Uterus (tissue), 2 donors: ENCODE results near the gene RPS6KA2.

Source experiments
- POLR2A ChIP-seq, 2 donors: fragments of 450-650 bp; IDR thresholded peaks; one replicate each; pipeline ENCODE4 v1.6.1; 2016; ENCODE audit warnings: antibody characterized with exemption in 2 of 2, mild to moderate bottlenecking in 1 of 2, moderate library complexity in 1 of 2
- TF ChIP-seq, protein P1 (sequence below), 4 experiments: fragments of 200-600 bp in 2 of 4; fragments of 450-650 bp in 2 of 4; sonication (generic) in 2 of 4; IDR thresholded peaks; one replicate each; pipeline ENCODE4 v1.5.1; 2016 to 2019; ENCODE audit warnings: antibody characterized with exemption in 4 of 4, mild to moderate bottlenecking in 2 of 4, moderate library complexity in 1 of 4

DNA sequence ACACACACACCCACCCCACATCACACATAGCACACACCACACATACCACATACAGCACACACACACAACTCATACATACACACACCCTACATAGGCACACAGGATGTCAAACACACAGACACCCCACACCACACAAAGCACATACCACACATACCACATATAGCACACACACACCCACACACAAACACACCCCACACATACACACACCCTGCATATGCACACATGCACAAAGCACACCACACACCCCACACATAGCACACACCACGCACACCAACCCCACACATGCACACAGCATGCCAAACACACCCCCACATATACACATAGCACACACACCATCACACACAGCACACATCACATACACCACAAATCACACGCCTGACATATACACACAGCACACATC, 119.7 kb downstream of the RPS6KA2 start:
- TF ChIP-seq POLR2A (IDR thresholded peaks at IDR 0.05), result no peak
- TF ChIP-seq, protein P1, sequence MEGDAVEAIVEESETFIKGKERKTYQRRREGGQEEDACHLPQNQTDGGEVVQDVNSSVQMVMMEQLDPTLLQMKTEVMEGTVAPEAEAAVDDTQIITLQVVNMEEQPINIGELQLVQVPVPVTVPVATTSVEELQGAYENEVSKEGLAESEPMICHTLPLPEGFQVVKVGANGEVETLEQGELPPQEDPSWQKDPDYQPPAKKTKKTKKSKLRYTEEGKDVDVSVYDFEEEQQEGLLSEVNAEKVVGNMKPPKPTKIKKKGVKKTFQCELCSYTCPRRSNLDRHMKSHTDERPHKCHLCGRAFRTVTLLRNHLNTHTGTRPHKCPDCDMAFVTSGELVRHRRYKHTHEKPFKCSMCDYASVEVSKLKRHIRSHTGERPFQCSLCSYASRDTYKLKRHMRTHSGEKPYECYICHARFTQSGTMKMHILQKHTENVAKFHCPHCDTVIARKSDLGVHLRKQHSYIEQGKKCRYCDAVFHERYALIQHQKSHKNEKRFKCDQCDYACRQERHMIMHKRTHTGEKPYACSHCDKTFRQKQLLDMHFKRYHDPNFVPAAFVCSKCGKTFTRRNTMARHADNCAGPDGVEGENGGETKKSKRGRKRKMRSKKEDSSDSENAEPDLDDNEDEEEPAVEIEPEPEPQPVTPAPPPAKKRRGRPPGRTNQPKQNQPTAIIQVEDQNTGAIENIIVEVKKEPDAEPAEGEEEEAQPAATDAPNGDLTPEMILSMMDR (IDR thresholded peaks at IDR 0.05), result no peak
